ENCODE data around the gene FAM76B. TPM values are rescaled to one million over a fixed set of nuclear protein-coding genes. Genes with fewer than 3 reads are reported as not detected.

FAM76B gene
- total and polyA plus RNA-seq, 2 donors (not counting 1 experiment from before 2014, with no cell fraction given): 36.5 to 80.9 TPM

GRCh38 chr11:95805869-95806268, 16.3 kb upstream of the FAM76B start:
- no peak overlapping the region for H2AFZ ChIP-seq (ENCODE audit: insufficient read depth, low read depth, low read length, poor library complexity, severe bottlenecking)
- intact Hi-C loops (cut with micrococcal nuclease): no loop called here
- no peaks in the 10 kb centered on the region for H3K27me3 Mint-ChIP-seq
- no peak for ATAC-seq (ENCODE audit: low read depth)
- H3K36me3 ChIP-seq (replicated peaks in 1 of 2; ENCODE audit: control extremely low read depth in 1 of 2, control insufficient read depth in 1 of 2, extremely low read depth in 1 of 2, insufficient read depth in 2 of 2, low read length in 1 of 2): peaks cover 5 to 23% of the 10 kb centered on the region in 2 experiments
- H3K4me3 ChIP-seq (ENCODE audit: control extremely low read depth in 1 of 5, extremely low read depth in 1 of 5, insufficient read depth in 1 of 5, low read depth in 2 of 5, low read length in 4 of 5): no peak overlapping the region
- no peaks in the 10 kb centered on the region for H4K20me1 ChIP-seq (ENCODE audit: control insufficient read depth, insufficient read depth, low read length, poor library complexity, severe bottlenecking)
- H3K27me3 ChIP-seq (replicated peaks in 1 of 4; ENCODE audit: control extremely low read depth in 1 of 4, control insufficient read depth in 3 of 4, insufficient read depth in 4 of 4, low read length in 3 of 4): no peaks in the 10 kb centered on the region
- no peaks in the 10 kb centered on the region for H3K9me3 Mint-ChIP-seq (ENCODE audit: insufficient read depth)
- no peak overlapping the region for H3K4me3 Mint-ChIP-seq
- no peaks in the 10 kb centered on the region for H3K4me1 ChIP-seq (ENCODE audit: control insufficient read depth in 2 of 2, insufficient read depth in 2 of 2, low read length in 2 of 2)
- H3K9ac ChIP-seq (ENCODE audit: low read length): no peak overlapping the region
- ChIA-PET CTCF (no interaction called here), POLR2A (no interaction called here)
- TF ChIP-seq EZH2 (IDR thresholded peaks at IDR 0.05; ENCODE audit: borderline replicate concordance, insufficient read depth, low read depth, low read length, poor library complexity, severe bottlenecking): no peak
- no peak for TF ChIP-seq CTCF (IDR thresholded peaks at IDR 0.05)
- DNase-seq: no peak
- H3K4me2 ChIP-seq (replicated peaks; ENCODE audit: low read depth, low read length, poor library complexity, severe bottlenecking): no peak overlapping the region
- H3K79me2 ChIP-seq (ENCODE audit: control insufficient read depth, insufficient read depth, low read length): no peaks in the 10 kb centered on the region
- 93% methylated on average over 1 of the region's 2 CpGs for WGBS (ENCODE audit: insufficient coverage)
- no peak overlapping the region for H3K27ac Mint-ChIP-seq
- peaks cover 0 to 1% (median 0%) of the 10 kb centered on the region in 3 donors for H3K9me3 ChIP-seq (ENCODE audit: control extremely low read depth in 1 of 3, control insufficient read depth in 2 of 3, insufficient read depth in 1 of 3, low read length in 2 of 3)
- H3K27ac ChIP-seq (ENCODE audit: low read length in 2 of 2): no peak overlapping the region
- H3K4me1 Mint-ChIP-seq: no peaks in the 10 kb centered on the region

GRCh38 chr11:95803973-95804372, 14.4 kb upstream of the FAM76B start:
- H3K4me1 Mint-ChIP-seq: no peaks in the 10 kb centered on the region
- no CpG with 5 or more reads among the region's 2 CpGs for WGBS (ENCODE audit: insufficient coverage)
- no peak overlapping the region for H2AFZ ChIP-seq (ENCODE audit: insufficient read depth, low read depth, low read length, poor library complexity, severe bottlenecking)
- no peaks in the 10 kb centered on the region for H3K9me3 ChIP-seq (ENCODE audit: control extremely low read depth in 1 of 3, control insufficient read depth in 2 of 3, insufficient read depth in 1 of 3, low read length in 2 of 3)
- no peak overlapping the region for H3K4me3 Mint-ChIP-seq
- H4K20me1 ChIP-seq (ENCODE audit: control insufficient read depth, insufficient read depth, low read length, poor library complexity, severe bottlenecking): no peaks in the 10 kb centered on the region
- ChIA-PET POLR2A (interaction anchor here (0.6 kb wide), 1 partner anchor 42 kb away, joined by 3 read pairs; no protein-coding TSS in a partner anchor), CTCF (no interaction called here)
- no peaks in the 10 kb centered on the region for H3K9me3 Mint-ChIP-seq (ENCODE audit: insufficient read depth)
- H3K9ac ChIP-seq (ENCODE audit: low read length): no peak overlapping the region
- no peaks in the 10 kb centered on the region for H3K27me3 ChIP-seq (replicated peaks in 1 of 4; ENCODE audit: control extremely low read depth in 1 of 4, control insufficient read depth in 3 of 4, insufficient read depth in 4 of 4, low read length in 3 of 4)
- intact Hi-C loops (cut with micrococcal nuclease): no loop called here
- ATAC-seq (ENCODE audit: low read depth) (no peak), DNase-seq (no peak)
- peaks cover 11 to 37% of the 10 kb centered on the region in 2 experiments for H3K36me3 ChIP-seq (replicated peaks in 1 of 2; ENCODE audit: control extremely low read depth in 1 of 2, control insufficient read depth in 1 of 2, extremely low read depth in 1 of 2, insufficient read depth in 2 of 2, low read length in 1 of 2)
- no peaks in the 10 kb centered on the region for H3K79me2 ChIP-seq (ENCODE audit: control insufficient read depth, insufficient read depth, low read length)
- H3K4me3 ChIP-seq (ENCODE audit: control extremely low read depth in 1 of 5, extremely low read depth in 1 of 5, insufficient read depth in 1 of 5, low read depth in 2 of 5, low read length in 4 of 5): no peak overlapping the region
- no peaks in the 10 kb centered on the region for H3K4me1 ChIP-seq (ENCODE audit: control insufficient read depth in 2 of 2, insufficient read depth in 2 of 2, low read length in 2 of 2)
- no peak overlapping the region for H3K27ac Mint-ChIP-seq
- no peaks in the 10 kb centered on the region for H3K27me3 Mint-ChIP-seq
- H3K4me2 ChIP-seq (replicated peaks; ENCODE audit: low read depth, low read length, poor library complexity, severe bottlenecking): no peak overlapping the region
- H3K27ac ChIP-seq (ENCODE audit: low read length in 2 of 2): no peak overlapping the region
- TF ChIP-seq EZH2 (IDR thresholded peaks at IDR 0.05; ENCODE audit: borderline replicate concordance, insufficient read depth, low read depth, low read length, poor library complexity, severe bottlenecking) (no peak), CTCF (IDR thresholded peaks at IDR 0.05) (no peak)

Measured in B cell (primary cell).